Loucy (cell line): ENCODE measurements around the gene IFI44L.

ENCODE experiments used
- H2AFZ ChIP-seq: fragments of 200-600 bp; sonication (generic); 2 replicates; pipeline ENCODE4 v1.6.0; 2016; ENCODE audit warnings: antibody characterized with exemption, mild to moderate bottlenecking, low read length, moderate library complexity
- H3F3A ChIP-seq: fragments of 200-600 bp; 2 replicates; pipeline ENCODE4 v1.6.0; 2016; ENCODE audit warnings: antibody characterized with exemption, low read depth, mild to moderate bottlenecking
- H3K27me3 ChIP-seq: fragments of 200-600 bp; sonication (generic); 2 replicates; pipeline ENCODE4 v1.6.1; 2014; ENCODE audit warnings: low read length, mild to moderate bottlenecking; ENCODE audit not compliant: insufficient read depth, poor library complexity, severe bottlenecking
- H3K36me3 ChIP-seq: fragments of 200-600 bp; sonication (generic); 2 replicates; pipeline ENCODE4 v1.6.1; 2016; ENCODE audit warnings: low read length; ENCODE audit not compliant: insufficient read depth
- H3K4me1 ChIP-seq: fragments of 200-600 bp; sonication (generic); 2 replicates; pipeline ENCODE4 v1.5.1; 2014; ENCODE audit warnings: low read length, mild to moderate bottlenecking; ENCODE audit not compliant: insufficient read depth, poor library complexity, severe bottlenecking
- H3K4me2 ChIP-seq: fragments of 200-600 bp; sonication (generic); 2 replicates; pipeline ENCODE4 v1.6.0; 2014; ENCODE audit warnings: antibody characterized with exemption, low read length, low read depth, mild to moderate bottlenecking; ENCODE audit not compliant: poor library complexity, severe bottlenecking
- H3K4me3 ChIP-seq: fragments of 200-600 bp; sonication (generic); 2 replicates; pipeline ENCODE4 v1.5.1; 2014; ENCODE audit warnings: low read length, mild to moderate bottlenecking, mixed read lengths; ENCODE audit not compliant: poor library complexity, severe bottlenecking
- H3K79me2 ChIP-seq: fragments of 200-600 bp; sonication (generic); 2 replicates; pipeline ENCODE4 v1.6.1; 2014; ENCODE audit warnings: low read length; ENCODE audit not compliant: insufficient read depth
- H3K9ac ChIP-seq: fragments of 200-600 bp; sonication (generic); 2 replicates; pipeline ENCODE4 v1.6.0; 2014; ENCODE audit warnings: mild to moderate bottlenecking, low read depth, low read length, moderate library complexity; ENCODE audit not compliant: poor library complexity, severe bottlenecking
- H3K9me2 ChIP-seq: fragments of 200-600 bp; sonication (generic); replicated peaks from 2 replicates; pipeline ENCODE4 v1.6.1; 2016; ENCODE audit warnings: low read depth, low read length, mixed read lengths
- H3K9me3 ChIP-seq: fragments of 200-600 bp; sonication (generic); 2 replicates; pipeline ENCODE4 v1.6.1; 2014; ENCODE audit warnings: mild to moderate bottlenecking, antibody characterized with exemption, low read length, low read depth; ENCODE audit not compliant: insufficient read depth
- H4K20me1 ChIP-seq: fragments of 200-600 bp; sonication (generic); 2 replicates; pipeline ENCODE4 v1.6.0; 2014; ENCODE audit warnings: antibody characterized with exemption, low read length, mild to moderate bottlenecking; ENCODE audit not compliant: insufficient read depth, poor library complexity, severe bottlenecking
- CTCF ChIP-seq: fragments of 200-600 bp; sonication (generic); conservative IDR thresholded peaks from 2 replicates; pipeline ENCODE4 v1.5.1; 2014; ENCODE audit warnings: mild to moderate bottlenecking, antibody characterized with exemption, low read length
- EZH2phosphoT487 ChIP-seq: fragments of 200-600 bp; IDR thresholded peaks from 2 replicates; pipeline ENCODE4 v1.6.1; 2018; ENCODE audit warnings: antibody characterized with exemption, mild to moderate bottlenecking, moderate library complexity, borderline replicate concordance

IFI44L gene

GRCh38 chr1:78681265-78681664, 61.0 kb downstream of the IFI44L start:
- no peaks in the 10 kb centered on the region for H3K9me3 ChIP-seq
- TF ChIP-seq EZH2phosphoT487, result no peak
- no peak for TF ChIP-seq CTCF
- no peaks in the 10 kb centered on the region for H3F3A ChIP-seq
- H3K4me3 ChIP-seq, result no peak overlapping the region
- peaks cover 6% of the 10 kb centered on the region for H3K4me1 ChIP-seq
- H3K36me3 ChIP-seq, result no peaks in the 10 kb centered on the region
- H3K9me2 ChIP-seq, result no peaks in the 10 kb centered on the region
- H3K27me3 ChIP-seq, result no peaks in the 10 kb centered on the region
- no peaks in the 10 kb centered on the region for H4K20me1 ChIP-seq
- no peaks in the 10 kb centered on the region for H3K79me2 ChIP-seq
- H2AFZ ChIP-seq, result no peak overlapping the region
- H3K9ac ChIP-seq, result no peak overlapping the region
- no peak overlapping the region for H3K4me2 ChIP-seq

GRCh38 chr1:78682496-78682895, 62.2 kb downstream of the IFI44L start:
- H3F3A ChIP-seq, result no peaks in the 10 kb centered on the region
- peaks cover 6% of the 10 kb centered on the region for H3K4me1 ChIP-seq
- no peaks in the 10 kb centered on the region for H3K9me3 ChIP-seq
- no peaks in the 10 kb centered on the region for H3K79me2 ChIP-seq
- no peak overlapping the region for H3K9ac ChIP-seq
- H3K4me3 ChIP-seq, result no peak overlapping the region
- H3K27me3 ChIP-seq, result no peaks in the 10 kb centered on the region
- no peak overlapping the region for H3K4me2 ChIP-seq
- no peaks in the 10 kb centered on the region for H3K36me3 ChIP-seq
- TF ChIP-seq CTCF, result no peak
- TF ChIP-seq EZH2phosphoT487, result no peak
- H2AFZ ChIP-seq, result no peak overlapping the region
- no peaks in the 10 kb centered on the region for H3K9me2 ChIP-seq
- H4K20me1 ChIP-seq, result no peaks in the 10 kb centered on the region

- H2AFZ ChIP-seq, result no peak overlapping the region
- H3K4me1 ChIP-seq, result peaks cover 4% of the 10 kb centered on the region
- TF ChIP-seq CTCF (no peak), EZH2phosphoT487 (no peak)
- no peak overlapping the region for H3K4me2 ChIP-seq
- no peaks in the 10 kb centered on the region for H3K9me2 ChIP-seq
- no peaks in the 10 kb centered on the region for H3K79me2 ChIP-seq
- H3F3A ChIP-seq, result no peaks in the 10 kb centered on the region
- H3K9me3 ChIP-seq, result no peaks in the 10 kb centered on the region
- no peaks in the 10 kb centered on the region for H3K36me3 ChIP-seq
- H3K9ac ChIP-seq, result no peak overlapping the region
- H4K20me1 ChIP-seq, result no peaks in the 10 kb centered on the region
- H3K4me3 ChIP-seq, result no peak overlapping the region
- no peaks in the 10 kb centered on the region for H3K27me3 ChIP-seq
Measured at GRCh38 chr1:78683079-78683478, 62.8 kb downstream of the IFI44L start.
